NB4 (cell line): ENCODE results near the gene ASIC2.

ENCODE experiments used
- POLR2A ChIP-seq: IDR thresholded peaks from 2 replicates; pipeline ENCODE4 v1.6.1; 2011; ENCODE audit warnings: mild to moderate bottlenecking; ENCODE audit not compliant: insufficient read length; ENCODE audit errors: extremely low read depth
- TF ChIP-seq, protein P1 (sequence below): IDR thresholded peaks from one replicate; pipeline ENCODE4 v1.5.1; 2012; ENCODE audit warnings: low read depth, low read length

DNA sequence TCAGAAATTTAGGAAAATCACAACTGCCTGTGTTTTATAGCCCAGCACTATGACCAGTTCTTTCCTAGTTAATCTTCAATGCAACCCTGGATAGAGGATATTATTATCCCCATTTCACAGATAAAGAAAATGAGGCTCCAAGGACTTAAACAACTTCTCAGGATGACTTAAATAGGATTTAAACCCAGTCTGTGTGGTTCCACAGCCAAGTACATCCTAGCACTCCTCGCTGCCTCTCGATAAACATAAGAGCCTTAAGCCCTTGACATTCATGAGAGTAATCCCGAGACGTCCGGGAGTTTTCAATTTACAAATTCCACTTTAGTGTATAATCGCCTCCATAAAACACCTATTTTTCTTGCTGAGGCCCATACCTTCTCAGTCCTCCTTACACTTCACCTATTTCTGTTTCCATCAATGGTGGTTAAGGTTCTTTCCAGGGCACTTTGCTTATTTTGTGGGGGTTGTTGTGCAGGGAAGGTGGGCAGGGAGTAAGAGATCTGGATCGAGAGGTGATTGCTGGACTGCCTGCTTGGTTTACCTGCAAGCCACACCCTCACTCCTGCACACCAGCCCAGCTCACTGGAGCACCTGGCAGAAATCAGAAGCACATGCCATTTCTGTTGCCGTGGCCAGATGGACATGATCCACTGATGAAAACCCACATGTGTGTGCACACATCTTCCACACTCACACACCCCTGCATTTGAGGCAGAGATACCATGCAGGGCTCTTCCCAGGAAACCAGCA lies 50.5 kb downstream of the ASIC2 start:
- no peak for TF ChIP-seq POLR2A
- TF ChIP-seq, protein P1, sequence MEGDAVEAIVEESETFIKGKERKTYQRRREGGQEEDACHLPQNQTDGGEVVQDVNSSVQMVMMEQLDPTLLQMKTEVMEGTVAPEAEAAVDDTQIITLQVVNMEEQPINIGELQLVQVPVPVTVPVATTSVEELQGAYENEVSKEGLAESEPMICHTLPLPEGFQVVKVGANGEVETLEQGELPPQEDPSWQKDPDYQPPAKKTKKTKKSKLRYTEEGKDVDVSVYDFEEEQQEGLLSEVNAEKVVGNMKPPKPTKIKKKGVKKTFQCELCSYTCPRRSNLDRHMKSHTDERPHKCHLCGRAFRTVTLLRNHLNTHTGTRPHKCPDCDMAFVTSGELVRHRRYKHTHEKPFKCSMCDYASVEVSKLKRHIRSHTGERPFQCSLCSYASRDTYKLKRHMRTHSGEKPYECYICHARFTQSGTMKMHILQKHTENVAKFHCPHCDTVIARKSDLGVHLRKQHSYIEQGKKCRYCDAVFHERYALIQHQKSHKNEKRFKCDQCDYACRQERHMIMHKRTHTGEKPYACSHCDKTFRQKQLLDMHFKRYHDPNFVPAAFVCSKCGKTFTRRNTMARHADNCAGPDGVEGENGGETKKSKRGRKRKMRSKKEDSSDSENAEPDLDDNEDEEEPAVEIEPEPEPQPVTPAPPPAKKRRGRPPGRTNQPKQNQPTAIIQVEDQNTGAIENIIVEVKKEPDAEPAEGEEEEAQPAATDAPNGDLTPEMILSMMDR, result no peak
